Neutrophil (primary cell): ENCODE data around the gene DOK7.

Experiments
- H3K27ac ChIP-seq: fragments of 200-600 bp; sonication (generic); 2 replicates; pipeline ENCODE4 v1.5.1; 2016; ENCODE audit warnings: mild to moderate bottlenecking, moderate library complexity
- H3K27me3 ChIP-seq: fragments of 200-600 bp; sonication (generic); 2 replicates; pipeline ENCODE4 v1.6.0; 2016; ENCODE audit warnings: mild to moderate bottlenecking
- H3K36me3 ChIP-seq: fragments of 200-600 bp; sonication (generic); 2 replicates; pipeline ENCODE4 v1.5.1; 2017
- H3K4me1 ChIP-seq, 2 experiments: fragments of 200-600 bp in 1 of 2; sonication (generic) in 1 of 2; 1 replicate in 1 of 2; 2 replicates in 1 of 2; pipeline versions ENCODE4 v1.5.1 to v1.6.1; 2013 to 2016; ENCODE audit warnings: low read depth in 1 of 2, low read length in 1 of 2, mild to moderate bottlenecking in 1 of 2, moderate library complexity in 1 of 2; ENCODE audit not compliant: control insufficient read depth in 1 of 2, insufficient read depth in 1 of 2
- H3K4me3 ChIP-seq, 2 experiments: fragments of 200-600 bp in 1 of 2; sonication (generic) in 1 of 2; 1 replicate in 1 of 2; 2 replicates in 1 of 2; pipeline ENCODE4 v1.5.1; 2013 to 2016; ENCODE audit warnings: low read depth in 1 of 2, low read length in 1 of 2, mild to moderate bottlenecking in 1 of 2, moderate library complexity in 1 of 2
- H3K9me3 ChIP-seq: fragments of 200-600 bp; sonication (generic); 2 replicates; pipeline ENCODE4 v1.5.1; 2016
- TF ChIP-seq, protein P1 (sequence below): fragments of 200-600 bp; sonication (generic); IDR thresholded peaks from 2 replicates; pipeline ENCODE4 v1.5.1; 2016; ENCODE audit warnings: antibody characterized with exemption

The DOK7 gene

DNA sequence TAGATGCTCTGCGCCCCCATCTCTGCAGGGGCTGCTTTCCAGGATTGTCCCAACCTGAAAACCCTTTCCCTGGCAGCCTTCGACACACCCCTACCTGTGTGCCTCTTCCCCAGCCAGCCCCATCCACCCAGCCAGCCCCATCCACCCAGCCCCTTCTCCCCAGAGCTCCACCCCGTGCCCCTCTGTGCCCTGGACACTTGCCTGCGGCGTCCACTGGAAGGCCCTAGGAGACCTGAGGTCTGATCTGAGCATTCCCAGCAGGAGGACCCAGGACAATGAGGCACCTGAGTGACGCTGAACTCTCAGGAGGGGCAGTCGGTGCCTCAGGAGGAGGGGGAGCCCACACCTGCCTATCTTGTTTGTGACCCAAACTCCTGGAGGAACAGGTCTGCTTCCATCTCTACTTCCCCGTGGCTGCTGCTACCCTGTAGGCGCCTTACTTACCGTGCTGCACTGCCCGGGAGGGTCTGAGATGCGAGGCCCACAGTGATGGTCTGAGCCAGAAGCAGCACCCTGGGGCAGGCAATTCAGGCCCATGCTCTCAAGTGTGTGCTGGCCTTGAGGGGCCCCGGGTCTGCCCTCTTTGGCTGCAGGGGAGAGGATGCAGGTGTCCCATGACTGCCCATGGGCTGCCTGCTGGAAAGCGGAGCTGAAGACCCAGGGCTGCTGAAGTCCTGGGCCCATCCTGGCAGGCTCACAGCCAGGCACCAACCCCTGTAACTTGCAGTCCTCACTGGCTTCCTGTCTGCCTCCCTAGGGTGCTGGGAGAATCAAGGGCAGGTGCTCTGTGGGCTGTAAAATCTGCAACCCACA lies 64.2 kb downstream of the DOK7 start:
- no peak overlapping the region for H3K27ac ChIP-seq
- H3K9me3 ChIP-seq: no peaks in the 10 kb centered on the region
- peaks cover 34 to 35% of the 10 kb centered on the region in 2 experiments for H3K4me1 ChIP-seq
- H3K36me3 ChIP-seq: peaks cover 65% of the 10 kb centered on the region
- H3K4me3 ChIP-seq: no peak overlapping the region
- no peaks in the 10 kb centered on the region for H3K27me3 ChIP-seq
- TF ChIP-seq, protein P1, sequence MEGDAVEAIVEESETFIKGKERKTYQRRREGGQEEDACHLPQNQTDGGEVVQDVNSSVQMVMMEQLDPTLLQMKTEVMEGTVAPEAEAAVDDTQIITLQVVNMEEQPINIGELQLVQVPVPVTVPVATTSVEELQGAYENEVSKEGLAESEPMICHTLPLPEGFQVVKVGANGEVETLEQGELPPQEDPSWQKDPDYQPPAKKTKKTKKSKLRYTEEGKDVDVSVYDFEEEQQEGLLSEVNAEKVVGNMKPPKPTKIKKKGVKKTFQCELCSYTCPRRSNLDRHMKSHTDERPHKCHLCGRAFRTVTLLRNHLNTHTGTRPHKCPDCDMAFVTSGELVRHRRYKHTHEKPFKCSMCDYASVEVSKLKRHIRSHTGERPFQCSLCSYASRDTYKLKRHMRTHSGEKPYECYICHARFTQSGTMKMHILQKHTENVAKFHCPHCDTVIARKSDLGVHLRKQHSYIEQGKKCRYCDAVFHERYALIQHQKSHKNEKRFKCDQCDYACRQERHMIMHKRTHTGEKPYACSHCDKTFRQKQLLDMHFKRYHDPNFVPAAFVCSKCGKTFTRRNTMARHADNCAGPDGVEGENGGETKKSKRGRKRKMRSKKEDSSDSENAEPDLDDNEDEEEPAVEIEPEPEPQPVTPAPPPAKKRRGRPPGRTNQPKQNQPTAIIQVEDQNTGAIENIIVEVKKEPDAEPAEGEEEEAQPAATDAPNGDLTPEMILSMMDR: no peak

DNA sequence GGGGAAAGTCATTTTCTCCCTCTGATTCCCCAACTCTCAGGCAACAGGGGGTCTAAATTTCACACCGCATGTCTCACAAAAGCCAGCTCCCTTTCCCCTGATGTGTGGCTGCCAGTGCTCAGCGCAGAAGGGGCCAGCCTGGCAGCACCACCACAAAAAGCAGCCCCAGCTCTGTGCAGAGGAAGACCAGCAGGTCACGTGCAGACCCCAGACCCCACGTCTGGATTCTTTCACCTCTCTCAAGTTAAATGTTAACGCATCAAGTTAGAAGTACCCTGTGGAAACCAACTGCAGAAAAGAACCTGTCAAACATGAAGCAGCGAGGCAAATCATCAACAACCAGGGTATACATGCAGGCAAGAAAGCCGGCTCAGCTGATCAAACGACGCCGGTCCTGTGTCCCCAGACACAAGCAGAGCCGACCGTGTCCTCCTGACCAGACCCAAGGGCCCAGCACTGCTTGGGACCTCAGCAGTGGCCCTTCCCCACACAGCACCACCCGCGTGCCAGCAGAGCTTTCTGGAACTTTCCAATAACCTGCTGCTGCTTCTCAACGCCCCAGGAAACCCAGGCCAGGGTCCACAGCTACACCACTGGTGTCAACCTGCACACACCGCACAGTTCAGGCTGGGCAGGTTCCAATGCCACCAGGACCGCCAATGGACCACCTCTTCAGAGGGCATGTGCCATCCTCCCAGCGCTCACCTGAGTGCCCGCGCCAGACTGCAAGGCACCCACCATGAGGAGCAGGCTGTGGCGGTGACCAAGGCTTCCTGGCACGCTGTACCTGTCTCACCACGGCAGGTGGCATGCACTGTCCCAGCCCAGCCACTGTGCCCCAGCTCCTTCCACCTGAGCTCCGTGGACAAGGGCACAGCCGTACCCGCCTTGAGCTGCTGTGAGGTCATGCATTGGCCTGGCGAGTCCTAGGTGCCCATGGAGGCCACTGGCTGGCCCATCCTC lies 65.1 kb downstream of the DOK7 start:
- TF ChIP-seq, protein P1: no peak
- Histone ChIP-seq H3K4me1 (peaks cover 41 to 42% of the 10 kb centered on the region in 2 experiments), H3K27ac (peak overlapping the region; percentile 79), H3K4me3 (no peak overlapping the region), H3K36me3 (peaks cover 56% of the 10 kb centered on the region), H3K9me3 (no peaks in the 10 kb centered on the region), H3K27me3 (no peaks in the 10 kb centered on the region)

DNA sequence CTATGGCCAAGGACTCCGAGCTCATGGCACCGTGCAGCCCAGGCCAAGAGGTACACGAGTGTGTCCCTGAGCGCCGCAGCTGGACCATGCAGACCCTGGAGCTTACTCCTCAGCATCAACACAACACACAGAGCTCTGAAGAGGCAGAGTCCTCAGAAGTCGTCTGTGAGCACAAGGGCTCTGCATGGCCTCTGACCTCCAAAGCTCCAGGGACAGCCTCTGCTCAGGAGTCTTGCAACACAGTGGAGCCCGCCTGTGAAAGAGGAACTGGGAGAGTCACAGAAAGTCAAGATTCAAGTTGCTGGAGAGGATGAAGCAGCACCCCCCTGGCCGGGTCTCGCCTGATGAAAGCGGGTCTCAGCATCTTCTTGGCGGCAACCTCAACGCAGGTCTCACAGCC lies 66.3 kb downstream of the DOK7 start:
- no peaks in the 10 kb centered on the region for H3K9me3 ChIP-seq
- H3K4me1 ChIP-seq: peaks cover 41 to 42% of the 10 kb centered on the region in 2 experiments
- no peaks in the 10 kb centered on the region for H3K27me3 ChIP-seq
- TF ChIP-seq, protein P1: no peak
- H3K36me3 ChIP-seq: peaks cover 44% of the 10 kb centered on the region
- H3K27ac ChIP-seq: peak overlapping the region; percentile 79
- peak overlapping the region; percentile 78 to 87 for H3K4me3 ChIP-seq

GRCh38 chr4:3530051-3530450 lies 66.9 kb downstream of the DOK7 start:
- Histone ChIP-seq H3K36me3 (peaks cover 37% of the 10 kb centered on the region), H3K4me1 (peaks cover 41 to 42% of the 10 kb centered on the region in 2 experiments), H3K27me3 (no peaks in the 10 kb centered on the region), H3K4me3 (peak overlapping the region; percentile 78 to 87), H3K9me3 (no peaks in the 10 kb centered on the region), H3K27ac (peak overlapping the region; percentile 79)
- TF ChIP-seq, protein P1: no peak

GRCh38 chr4:3530663-3531254 lies 67.7 kb downstream of the DOK7 start:
- Histone ChIP-seq H3K9me3 (no peaks in the 10 kb centered on the region), H3K27ac (peak overlapping the region; percentile 79), H3K27me3 (no peaks in the 10 kb centered on the region), H3K36me3 (peaks cover 30% of the 10 kb centered on the region), H3K4me3 (peak overlapping the region; percentile 78 to 87), H3K4me1 (peaks cover 41 to 42% of the 10 kb centered on the region in 2 experiments)
- TF ChIP-seq, protein P1: no peak
